Body of pancreas (tissue), 4 donors: ENCODE results near the gene PKP1.

Experiments
- CTCF ChIP-seq, 7 experiments: fragments of 450-650 bp in 4 of 7; fragments of 200-600 bp in 3 of 7; sonication (generic) in 3 of 7; IDR thresholded peaks; one replicate each; pipeline ENCODE4 v1.5.1; 2016 to 2019; ENCODE audit warnings: antibody characterized with exemption in 7 of 7
- POLR2A ChIP-seq, 3 donors: fragments of 450-650 bp; IDR thresholded peaks; one replicate each; pipeline ENCODE4 v1.6.1; 2016; ENCODE audit warnings: antibody characterized with exemption in 3 of 3, mild to moderate bottlenecking in 2 of 3

GRCh38 chr1:201296352-201296751, 13.0 kb downstream of the PKP1 start:
- TF ChIP-seq POLR2A (IDR thresholded peaks at IDR 0.05) (no peak), CTCF (IDR thresholded peaks at IDR 0.05) (no peak)
